Neural cell (in vitro differentiated cells): Measurements from ENCODE around the gene ASCC1.

ENCODE experiments used
- EP300 ChIP-seq: fragments of 450-650 bp; conservative IDR thresholded peaks from 2 replicates; pipeline ENCODE4 v1.6.1; 2014; ENCODE audit warnings: antibody characterized with exemption, mild to moderate bottlenecking, moderate library complexity; ENCODE audit not compliant: poor library complexity, severe bottlenecking
- EZH2 ChIP-seq: fragments of 200-600, 300-800 bp; shearing (Covaris generic), sonication (generic); IDR thresholded peaks from 2 replicates; pipeline ENCODE4 v1.6.1; 2014; ENCODE audit warnings: antibody characterized with exemption, low read length, borderline replicate concordance, mild to moderate bottlenecking; ENCODE audit not compliant: insufficient read depth, poor library complexity, severe bottlenecking
- POLR2AphosphoS5 ChIP-seq: IDR thresholded peaks from 2 replicates; pipeline ENCODE4 v1.6.1; 2012
- RAD21 ChIP-seq: fragments of 450-650 bp; conservative IDR thresholded peaks from 2 replicates; pipeline ENCODE4 v1.6.1; 2014; ENCODE audit warnings: antibody characterized with exemption, mild to moderate bottlenecking, moderate library complexity
- TF ChIP-seq, protein P1 (sequence below): IDR thresholded peaks from 2 replicates; pipeline ENCODE4 v1.6.1; 2012; ENCODE audit warnings: borderline replicate concordance
- TF ChIP-seq, protein P2 (sequence below): fragments of 450-650 bp; IDR thresholded peaks from 2 replicates; pipeline ENCODE4 v1.5.1; 2014; ENCODE audit warnings: antibody characterized with exemption, mild to moderate bottlenecking, moderate library complexity; ENCODE audit not compliant: poor library complexity, severe bottlenecking

DNA sequence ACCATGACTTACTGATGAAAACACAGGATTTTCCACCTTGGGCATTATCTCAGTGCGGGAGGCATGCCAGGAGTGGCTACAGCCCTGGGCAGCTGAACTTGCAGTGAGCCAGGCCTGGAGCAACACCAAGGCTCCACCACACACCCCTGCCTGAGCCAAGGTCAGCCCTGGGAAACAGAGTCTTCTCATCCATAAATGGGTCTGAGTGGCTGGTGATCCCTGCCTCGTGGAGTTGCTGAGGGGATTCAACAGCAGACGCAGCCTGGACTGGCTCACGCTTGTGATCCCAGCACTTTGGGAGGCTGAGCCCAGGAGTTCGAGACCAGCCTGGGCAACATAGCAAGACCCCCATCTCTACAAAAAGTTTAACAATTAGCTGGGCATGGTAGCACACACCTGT lies 160.0 kb downstream of the ASCC1 start:
- TF ChIP-seq POLR2AphosphoS5 (no peak), RAD21 (no peak), EZH2 (no peak), EP300 (no peak)
- TF ChIP-seq, protein P1, sequence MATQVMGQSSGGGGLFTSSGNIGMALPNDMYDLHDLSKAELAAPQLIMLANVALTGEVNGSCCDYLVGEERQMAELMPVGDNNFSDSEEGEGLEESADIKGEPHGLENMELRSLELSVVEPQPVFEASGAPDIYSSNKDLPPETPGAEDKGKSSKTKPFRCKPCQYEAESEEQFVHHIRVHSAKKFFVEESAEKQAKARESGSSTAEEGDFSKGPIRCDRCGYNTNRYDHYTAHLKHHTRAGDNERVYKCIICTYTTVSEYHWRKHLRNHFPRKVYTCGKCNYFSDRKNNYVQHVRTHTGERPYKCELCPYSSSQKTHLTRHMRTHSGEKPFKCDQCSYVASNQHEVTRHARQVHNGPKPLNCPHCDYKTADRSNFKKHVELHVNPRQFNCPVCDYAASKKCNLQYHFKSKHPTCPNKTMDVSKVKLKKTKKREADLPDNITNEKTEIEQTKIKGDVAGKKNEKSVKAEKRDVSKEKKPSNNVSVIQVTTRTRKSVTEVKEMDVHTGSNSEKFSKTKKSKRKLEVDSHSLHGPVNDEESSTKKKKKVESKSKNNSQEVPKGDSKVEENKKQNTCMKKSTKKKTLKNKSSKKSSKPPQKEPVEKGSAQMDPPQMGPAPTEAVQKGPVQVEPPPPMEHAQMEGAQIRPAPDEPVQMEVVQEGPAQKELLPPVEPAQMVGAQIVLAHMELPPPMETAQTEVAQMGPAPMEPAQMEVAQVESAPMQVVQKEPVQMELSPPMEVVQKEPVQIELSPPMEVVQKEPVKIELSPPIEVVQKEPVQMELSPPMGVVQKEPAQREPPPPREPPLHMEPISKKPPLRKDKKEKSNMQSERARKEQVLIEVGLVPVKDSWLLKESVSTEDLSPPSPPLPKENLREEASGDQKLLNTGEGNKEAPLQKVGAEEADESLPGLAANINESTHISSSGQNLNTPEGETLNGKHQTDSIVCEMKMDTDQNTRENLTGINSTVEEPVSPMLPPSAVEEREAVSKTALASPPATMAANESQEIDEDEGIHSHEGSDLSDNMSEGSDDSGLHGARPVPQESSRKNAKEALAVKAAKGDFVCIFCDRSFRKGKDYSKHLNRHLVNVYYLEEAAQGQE, result no peak
- TF ChIP-seq, protein P2, sequence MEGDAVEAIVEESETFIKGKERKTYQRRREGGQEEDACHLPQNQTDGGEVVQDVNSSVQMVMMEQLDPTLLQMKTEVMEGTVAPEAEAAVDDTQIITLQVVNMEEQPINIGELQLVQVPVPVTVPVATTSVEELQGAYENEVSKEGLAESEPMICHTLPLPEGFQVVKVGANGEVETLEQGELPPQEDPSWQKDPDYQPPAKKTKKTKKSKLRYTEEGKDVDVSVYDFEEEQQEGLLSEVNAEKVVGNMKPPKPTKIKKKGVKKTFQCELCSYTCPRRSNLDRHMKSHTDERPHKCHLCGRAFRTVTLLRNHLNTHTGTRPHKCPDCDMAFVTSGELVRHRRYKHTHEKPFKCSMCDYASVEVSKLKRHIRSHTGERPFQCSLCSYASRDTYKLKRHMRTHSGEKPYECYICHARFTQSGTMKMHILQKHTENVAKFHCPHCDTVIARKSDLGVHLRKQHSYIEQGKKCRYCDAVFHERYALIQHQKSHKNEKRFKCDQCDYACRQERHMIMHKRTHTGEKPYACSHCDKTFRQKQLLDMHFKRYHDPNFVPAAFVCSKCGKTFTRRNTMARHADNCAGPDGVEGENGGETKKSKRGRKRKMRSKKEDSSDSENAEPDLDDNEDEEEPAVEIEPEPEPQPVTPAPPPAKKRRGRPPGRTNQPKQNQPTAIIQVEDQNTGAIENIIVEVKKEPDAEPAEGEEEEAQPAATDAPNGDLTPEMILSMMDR, result no peak
